Sigmoid colon (tissue), 7 donors: ENCODE data around the gene SIVA1. TPM values are rescaled to one million over a fixed set of nuclear protein-coding genes. Genes with fewer than 3 reads are reported as not detected.

Experiments
- DNase-seq: peaks from one replicate; pipeline ENCODE4 v3.0.0-alpha.2; 2019
- H3K27ac ChIP-seq, 4 donors: fragments of 200-600 bp; sonication (generic); one replicate each; pipeline ENCODE4 v1.5.1; 2016 to 2019; ENCODE audit warnings: mild to moderate bottlenecking in 1 of 4
- H3K27me3 ChIP-seq, 3 donors: fragments of 200-600 bp; sonication (generic); one replicate each; pipeline ENCODE4 v1.5.1; 2019; ENCODE audit warnings: mild to moderate bottlenecking in 1 of 3
- H3K36me3 ChIP-seq, 4 donors: fragments of 200-600 bp; sonication (generic); one replicate each; pipeline ENCODE4 v1.5.1; 2016 to 2019
- H3K4me1 ChIP-seq, 4 donors: fragments of 200-600 bp; sonication (generic); one replicate each; pipeline ENCODE4 v1.5.1; 2017 to 2019
- H3K4me3 ChIP-seq, 4 donors: fragments of 200-600 bp; sonication (generic); one replicate each; pipeline ENCODE4 v1.5.1; 2017 to 2019; ENCODE audit warnings: mild to moderate bottlenecking in 2 of 4, moderate library complexity in 1 of 4
- H3K9me3 ChIP-seq, 4 donors: fragments of 200-600 bp in 3 of 4; sonication (generic) in 3 of 4; one replicate each; pipeline versions ENCODE4 v1.5.1 to v1.6.1; 2013 to 2019
- EP300 ChIP-seq, 4 donors: sonication (generic); formaldehyde crosslinking; IDR thresholded peaks; one replicate each; pipeline ENCODE4 v1.6.1; 2017; ENCODE audit warnings: antibody characterized with exemption in 4 of 4
- POLR2A ChIP-seq, 2 donors: fragments of 450-650 bp; IDR thresholded peaks; one replicate each; pipeline ENCODE4 v1.6.1; 2016; ENCODE audit warnings: antibody characterized with exemption in 2 of 2, mild to moderate bottlenecking in 2 of 2, moderate library complexity in 2 of 2
- POLR2AphosphoS5 ChIP-seq, 4 donors: sonication (generic); formaldehyde crosslinking; IDR thresholded peaks; one replicate each; pipeline ENCODE4 v1.6.1; 2017; ENCODE audit warnings: antibody characterized with exemption in 4 of 4
- WGBS, 2 donors: extraction: QIAGEN DNeasy Blood & Tissue Kit; methylation state at CpG; one replicate each; pipeline ENCODE4 v1.1.7; 2013; 5-methylcytosine and 5-hydroxymethylcytosine counted together
- intact Hi-C: fragments of 100-400 bp; cut with DNase I; formaldehyde crosslinking; loops from one replicate; pipeline ENCODE4 v1.15.1; 2023
- polyA plus RNA-seq, 3 donors: library from polyadenylated mRNA; stranded (reverse); fragments of 200-250 nt; gene quantifications; one replicate each; pipeline ENCODE4 v1.2.3, GENCODE V29; 2013
- total RNA-seq, 4 donors: library from RNA; depleted of rRNA; stranded (reverse); fragments of >200 nt; gene quantifications; one replicate each; pipeline ENCODE4 v1.1.0, GENCODE V29; 2016
- TF ChIP-seq, protein P1 (sequence below), 4 experiments: fragments of 450-650 bp in 3 of 4; fragments of 200-600 bp in 1 of 4; IDR thresholded peaks; one replicate each; pipeline ENCODE4 v1.5.1; 2016 to 2019; ENCODE audit warnings: antibody characterized with exemption in 4 of 4, mild to moderate bottlenecking in 3 of 4, moderate library complexity in 2 of 4
- donor health status: healthy with polysubstance abuse.
- donor health status: Bipolar disorder and iron deficiency.
- donor health status: healthy.

The SIVA1 gene
- total and polyA plus RNA-seq, 7 donors, result 124 to 512 (median 235) TPM

DNA sequence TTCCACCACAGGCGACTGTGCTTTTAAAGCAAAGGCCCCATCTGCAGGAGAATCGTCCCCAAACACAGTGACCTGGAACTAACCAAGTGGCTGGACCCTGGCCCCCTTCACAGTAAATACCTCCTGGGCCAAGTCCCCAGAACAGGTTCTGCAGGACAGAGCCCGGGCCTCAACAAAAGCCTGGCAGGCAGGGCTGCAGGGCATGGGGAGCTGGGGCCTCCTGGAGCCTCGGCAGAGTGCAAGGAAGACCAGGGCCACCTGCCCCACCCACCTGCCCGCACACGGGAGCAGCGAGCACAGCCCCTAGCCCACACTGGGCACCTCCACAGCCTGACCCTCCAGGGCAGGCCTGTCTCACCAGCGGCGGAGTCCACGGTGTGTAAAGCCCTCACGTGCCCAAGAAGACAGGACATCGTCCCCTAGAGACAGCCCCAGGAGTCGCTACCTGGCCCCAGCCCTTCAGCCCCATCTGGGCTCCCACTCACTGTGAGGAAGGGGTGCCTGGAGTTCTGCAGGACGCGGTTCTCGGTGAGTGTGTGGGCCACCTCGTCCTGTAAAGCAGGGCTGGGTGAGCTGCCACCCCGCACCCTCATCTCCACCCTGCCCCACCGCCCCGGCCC, 21.6 kb downstream of the SIVA1 start:
- DNase-seq, result no peak
- Histone ChIP-seq H3K4me1 (no peaks in the 10 kb centered on the region), H3K4me3 (no peak overlapping the region), H3K9me3 (no peaks in the 10 kb centered on the region), H3K27ac (no peak overlapping the region), H3K27me3 (no peaks in the 10 kb centered on the region), H3K36me3 (peaks cover 8 to 77% (median 41%) of the 10 kb centered on the region in 4 donors)
- TF ChIP-seq, protein P1, sequence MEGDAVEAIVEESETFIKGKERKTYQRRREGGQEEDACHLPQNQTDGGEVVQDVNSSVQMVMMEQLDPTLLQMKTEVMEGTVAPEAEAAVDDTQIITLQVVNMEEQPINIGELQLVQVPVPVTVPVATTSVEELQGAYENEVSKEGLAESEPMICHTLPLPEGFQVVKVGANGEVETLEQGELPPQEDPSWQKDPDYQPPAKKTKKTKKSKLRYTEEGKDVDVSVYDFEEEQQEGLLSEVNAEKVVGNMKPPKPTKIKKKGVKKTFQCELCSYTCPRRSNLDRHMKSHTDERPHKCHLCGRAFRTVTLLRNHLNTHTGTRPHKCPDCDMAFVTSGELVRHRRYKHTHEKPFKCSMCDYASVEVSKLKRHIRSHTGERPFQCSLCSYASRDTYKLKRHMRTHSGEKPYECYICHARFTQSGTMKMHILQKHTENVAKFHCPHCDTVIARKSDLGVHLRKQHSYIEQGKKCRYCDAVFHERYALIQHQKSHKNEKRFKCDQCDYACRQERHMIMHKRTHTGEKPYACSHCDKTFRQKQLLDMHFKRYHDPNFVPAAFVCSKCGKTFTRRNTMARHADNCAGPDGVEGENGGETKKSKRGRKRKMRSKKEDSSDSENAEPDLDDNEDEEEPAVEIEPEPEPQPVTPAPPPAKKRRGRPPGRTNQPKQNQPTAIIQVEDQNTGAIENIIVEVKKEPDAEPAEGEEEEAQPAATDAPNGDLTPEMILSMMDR (IDR thresholded peaks at IDR 0.05), result no peak
- TF ChIP-seq POLR2AphosphoS5 (IDR thresholded peaks at IDR 0.05) (no peak), POLR2A (IDR thresholded peaks at IDR 0.05) (no peak), EP300 (IDR thresholded peaks at IDR 0.05) (no peak)
- intact Hi-C loops, result no loop called here
- WGBS, 2 donors, result 82 to 88% methylated on average over 20 of the region's 20 CpGs

DNA sequence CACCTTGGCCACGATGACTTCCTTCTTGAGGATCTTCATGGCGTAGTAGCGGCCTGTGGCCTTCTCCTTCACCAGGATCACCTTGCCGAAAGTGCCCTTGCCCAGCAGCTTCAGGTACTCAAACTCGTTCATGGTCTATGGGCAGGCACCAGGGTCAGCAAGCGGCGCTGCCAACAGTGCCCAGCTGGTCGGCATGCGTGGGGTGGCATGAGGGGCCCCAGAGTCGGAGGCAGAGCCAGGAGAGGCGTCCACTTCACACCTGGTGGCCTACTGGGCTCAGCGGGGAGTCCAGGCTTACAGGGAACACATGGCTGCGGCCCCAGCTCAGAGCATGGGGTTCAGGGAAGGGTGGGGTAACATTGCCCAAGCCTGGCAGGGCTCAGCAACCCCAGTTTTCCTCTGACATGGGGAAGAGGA, 22.1 kb downstream of the SIVA1 start:
- WGBS, 2 donors, result 90 to 93% methylated on average over 13 of the region's 13 CpGs
- TF ChIP-seq POLR2AphosphoS5 (IDR thresholded peaks at IDR 0.05) (no peak), EP300 (IDR thresholded peaks at IDR 0.05) (no peak)
- intact Hi-C loops, result no loop called here
- H3K27me3 ChIP-seq, result no peaks in the 10 kb centered on the region
- no peaks in the 10 kb centered on the region for H3K4me1 ChIP-seq
- H3K27ac ChIP-seq, result no peak overlapping the region
- H3K9me3 ChIP-seq, result no peaks in the 10 kb centered on the region
- peaks cover 8 to 81% (median 41%) of the 10 kb centered on the region in 4 donors for H3K36me3 ChIP-seq
- no peak overlapping the region for H3K4me3 ChIP-seq
- DNase-seq, result no peak

DNA sequence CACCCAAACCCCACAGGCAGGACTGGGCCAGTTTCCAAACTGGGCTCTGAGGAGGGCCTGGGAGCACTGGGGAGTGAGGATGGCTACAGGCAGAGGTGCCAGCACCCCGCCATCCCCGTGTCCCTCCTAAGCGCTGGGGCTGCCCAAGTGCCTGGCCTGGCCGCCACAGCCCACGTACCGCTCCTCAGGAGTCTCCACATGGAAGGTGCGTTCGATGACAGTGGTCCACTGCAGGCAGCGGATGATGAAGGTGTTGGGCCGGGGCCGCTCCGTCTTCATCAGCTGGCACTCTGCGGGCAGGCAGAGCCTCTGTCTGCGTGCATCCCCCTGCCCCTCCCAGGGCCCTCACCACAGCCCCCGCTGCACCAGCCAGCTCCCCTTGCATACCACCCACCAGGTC, 23.5 kb downstream of the SIVA1 start:
- WGBS, 2 donors, result 98% methylated on average over 15 of the region's 15 CpGs
- intact Hi-C loops, result no loop called here
- H3K4me1 ChIP-seq, result no peaks in the 10 kb centered on the region
- no peak overlapping the region for H3K27ac ChIP-seq
- H3K27me3 ChIP-seq, result no peaks in the 10 kb centered on the region
- H3K36me3 ChIP-seq, result peaks cover 8 to 79% (median 37%) of the 10 kb centered on the region in 4 donors
- no peak for DNase-seq
- no peak for TF ChIP-seq POLR2AphosphoS5 (IDR thresholded peaks at IDR 0.05)
- TF ChIP-seq POLR2A (IDR thresholded peaks at IDR 0.05), result no peak
- no peak for TF ChIP-seq EP300 (IDR thresholded peaks at IDR 0.05)
- TF ChIP-seq, protein P1 (IDR thresholded peaks at IDR 0.05), result no peak
- H3K4me3 ChIP-seq, result no peak overlapping the region
- no peaks in the 10 kb centered on the region for H3K9me3 ChIP-seq

DNA sequence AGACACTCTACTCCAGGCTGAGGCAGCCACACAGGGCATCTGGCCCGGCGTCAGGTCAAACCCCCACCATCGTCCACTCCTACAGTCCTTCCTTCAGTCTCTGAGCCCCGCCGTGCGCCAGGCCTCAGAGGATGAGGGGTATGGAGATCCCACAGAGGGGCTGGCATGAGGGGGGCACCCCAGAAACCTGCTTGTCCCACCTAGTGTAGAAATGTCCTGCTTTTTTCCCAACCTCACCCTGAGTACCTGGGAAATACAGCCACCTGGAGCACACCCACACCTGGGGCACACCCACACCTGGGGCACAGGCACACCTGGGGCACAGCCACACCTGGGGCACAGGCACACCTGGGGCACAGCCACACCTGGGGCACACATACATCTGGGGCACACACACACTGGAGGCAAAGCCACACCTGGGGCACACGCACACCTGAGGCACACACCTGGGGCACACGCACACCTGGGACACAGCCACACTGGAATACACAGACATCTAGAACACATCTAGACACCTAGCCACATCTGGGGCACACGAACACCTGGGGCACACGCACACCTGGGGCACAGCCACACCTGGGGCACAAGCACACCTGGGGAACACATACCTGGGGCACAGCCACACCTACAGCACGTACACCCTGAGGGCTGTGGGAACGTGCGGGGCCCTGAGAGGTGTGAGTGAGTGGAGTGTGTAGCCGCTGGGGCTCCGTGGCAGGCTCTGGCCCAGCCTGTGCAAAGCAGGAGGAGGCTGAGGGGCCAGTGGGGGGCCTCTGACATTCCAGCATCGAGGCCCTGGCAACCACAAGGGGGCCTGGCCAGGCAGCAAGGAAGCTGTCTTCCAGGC, 24.2 kb downstream of the SIVA1 start:
- H3K27me3 ChIP-seq, result no peaks in the 10 kb centered on the region
- H3K4me1 ChIP-seq, result no peaks in the 10 kb centered on the region
- TF ChIP-seq EP300 (IDR thresholded peaks at IDR 0.05) (no peak), POLR2A (IDR thresholded peaks at IDR 0.05) (no peak), POLR2AphosphoS5 (IDR thresholded peaks at IDR 0.05) (no peak)
- TF ChIP-seq, protein P1 (IDR thresholded peaks at IDR 0.05), result no peak
- no peak overlapping the region for H3K4me3 ChIP-seq
- intact Hi-C loops, result no loop called here
- no peak overlapping the region for H3K27ac ChIP-seq
- no peak for DNase-seq
- WGBS, 2 donors, result 88 to 91% methylated on average over 16 of the region's 16 CpGs
- H3K36me3 ChIP-seq, result peaks cover 8 to 79% (median 30%) of the 10 kb centered on the region in 4 donors
- H3K9me3 ChIP-seq, result no peaks in the 10 kb centered on the region

DNA sequence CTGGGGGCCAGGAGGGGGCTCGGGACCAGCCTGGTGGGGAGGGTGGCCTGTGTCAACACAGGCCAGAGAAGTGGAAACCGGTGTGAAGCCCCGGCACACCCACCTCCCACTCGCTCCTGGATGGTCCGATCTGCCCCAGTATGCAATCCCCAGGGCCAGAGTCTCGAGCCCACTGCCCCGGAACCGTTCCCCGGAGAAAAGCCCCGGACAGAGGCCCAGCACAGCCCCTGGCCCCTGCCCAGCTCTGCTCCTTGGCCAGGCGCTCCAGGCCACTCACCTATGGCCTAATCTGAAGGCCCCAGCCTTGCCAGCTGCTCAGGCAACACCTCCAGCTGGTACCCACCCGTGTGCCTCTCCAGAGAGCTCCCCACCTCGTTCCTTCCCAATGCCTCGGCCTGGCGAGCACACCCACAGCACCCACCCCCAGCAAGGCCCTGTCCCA, 24.9 kb downstream of the SIVA1 start:
- intact Hi-C loops, result no loop called here
- WGBS, 2 donors, result 90% methylated on average over 15 of the region's 15 CpGs
- Histone ChIP-seq H3K9me3 (no peaks in the 10 kb centered on the region), H3K4me3 (no peak overlapping the region), H3K27ac (no peak overlapping the region), H3K36me3 (peaks cover 8 to 73% (median 24%) of the 10 kb centered on the region in 4 donors), H3K4me1 (no peaks in the 10 kb centered on the region), H3K27me3 (no peaks in the 10 kb centered on the region)
- no peak for DNase-seq
- TF ChIP-seq EP300 (IDR thresholded peaks at IDR 0.05), result no peak
- TF ChIP-seq POLR2AphosphoS5 (IDR thresholded peaks at IDR 0.05), result no peak
- TF ChIP-seq, protein P1 (IDR thresholded peaks at IDR 0.05), result no peak
- no peak for TF ChIP-seq POLR2A (IDR thresholded peaks at IDR 0.05)
